Stomach (tissue), 4 donors: ENCODE data around the gene MIF4GD.

ENCODE experiments used
- CTCF ChIP-seq, 7 experiments: fragments of 450-650 bp in 4 of 7; fragments of 200-600 bp in 3 of 7; sonication (generic) in 3 of 7; IDR thresholded peaks; one replicate each; pipeline ENCODE4 v1.5.1; 2016 to 2019; ENCODE audit warnings: antibody characterized with exemption in 7 of 7, control low read depth in 2 of 7, mild to moderate bottlenecking in 1 of 7
- EP300 ChIP-seq: sonication (generic); formaldehyde crosslinking; IDR thresholded peaks from one replicate; pipeline ENCODE4 v1.6.1; 2017; ENCODE audit warnings: antibody characterized with exemption
- POLR2A ChIP-seq, 4 donors: fragments of 450-650 bp; IDR thresholded peaks; one replicate each; pipeline ENCODE4 v1.6.1; 2016; ENCODE audit warnings: antibody characterized with exemption in 4 of 4, control low read depth in 2 of 4, mild to moderate bottlenecking in 1 of 4, moderate library complexity in 1 of 4

DNA sequence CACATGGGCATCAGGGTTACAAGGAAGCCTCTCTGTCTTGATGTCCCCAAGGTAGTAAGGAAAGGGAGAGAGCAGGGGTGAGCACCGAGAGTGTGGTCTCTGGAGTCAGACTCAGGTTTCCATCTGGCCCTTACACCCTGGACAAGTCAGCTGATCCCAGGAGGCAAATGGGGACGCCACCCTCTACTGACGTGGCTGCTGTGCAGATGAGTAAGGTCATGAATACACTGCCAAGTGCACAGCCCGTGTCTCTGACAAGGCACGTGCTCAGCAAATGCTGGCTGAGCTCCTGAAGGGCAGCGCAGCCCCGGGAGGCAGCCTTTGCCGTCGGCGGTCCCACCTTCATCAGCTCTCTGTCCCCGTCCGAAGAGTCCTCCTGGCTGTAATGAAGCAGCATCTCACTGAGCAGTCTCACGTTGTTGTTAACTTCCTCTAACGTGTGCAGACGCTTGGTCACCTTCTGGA is 29.0 kb downstream of the MIF4GD start:
- TF ChIP-seq CTCF (IDR thresholded peaks at IDR 0.05) (no peak), EP300 (no peak), POLR2A (IDR thresholded peaks at IDR 0.05) (no peak)
